Left renal pelvis (tissue), 4 donors: ENCODE measurements around the gene MSI2. TPM values are rescaled to one million over a fixed set of nuclear protein-coding genes. Genes with fewer than 3 reads are reported as not detected.

Experiments
- DNase-seq, 4 donors: peaks; one replicate each; pipeline ENCODE4 v3.0.0-alpha.2; 2013; ENCODE audit warnings: low read depth in 4 of 4, low spot score in 3 of 4
- polyA plus RNA-seq, 4 donors: library from polyadenylated mRNA; unstranded; fragments of 120-200 nt; gene quantifications; one replicate each; pipeline ENCODE4 v1.2.1, GENCODE V29; 2013; ENCODE audit not compliant: insufficient read length in 4 of 4

The MSI2 gene
- polyA plus RNA-seq, 4 donors, result 46.8 to 107 (median 97.2) TPM

- DNase-seq, result no peak
These were observed 288.6 kb downstream of the MSI2 start for GRCh38 chr17:57544834-57545463.

- DNase-seq, result no peak
These were observed 289.5 kb downstream of the MSI2 start for GRCh38 chr17:57545731-57546342.

GRCh38 chr17:57548421-57549410 is 292.4 kb downstream of the MSI2 start:
- peak in 3 of 4 donors; percentile 60 to 78 (median 75) for DNase-seq

- no peak for DNase-seq
These were observed 293.1 kb downstream of the MSI2 start for GRCh38 chr17:57549468-57549867.

- DNase-seq, result no peak
These were observed 293.7 kb downstream of the MSI2 start for GRCh38 chr17:57550016-57550415.

- no peak for DNase-seq
These were observed 294.5 kb downstream of the MSI2 start for GRCh38 chr17:57550668-57551315.

- peak in 1 of 4 donors; percentile 54 for DNase-seq
These were observed 295.2 kb downstream of the MSI2 start for GRCh38 chr17:57551321-57552079.

- DNase-seq, result peak in 1 of 4 donors; percentile 67
These were observed 295.8 kb downstream of the MSI2 start for GRCh38 chr17:57552114-57552624.

GRCh38 chr17:57553526-57553925 is 297.2 kb downstream of the MSI2 start:
- DNase-seq, result no peak

- no peak for DNase-seq
These were observed 297.9 kb downstream of the MSI2 start for GRCh38 chr17:57553991-57554825.

GRCh38 chr17:57554826-57555635 is 298.7 kb downstream of the MSI2 start:
- DNase-seq, result no peak

- DNase-seq, result no peak
These were observed 299.4 kb downstream of the MSI2 start for GRCh38 chr17:57555636-57556175.

- no peak for DNase-seq
These were observed 300.0 kb downstream of the MSI2 start for GRCh38 chr17:57556320-57556719.

GRCh38 chr17:57556977-57557376 is 300.7 kb downstream of the MSI2 start:
- DNase-seq, result no peak

- no peak for DNase-seq
These were observed 301.1 kb downstream of the MSI2 start for GRCh38 chr17:57557416-57557815.

- no peak for DNase-seq
These were observed 301.7 kb downstream of the MSI2 start for GRCh38 chr17:57557834-57558681.

- no peak for DNase-seq
These were observed 302.9 kb downstream of the MSI2 start for GRCh38 chr17:57559226-57559625.
